Measurements from ENCODE around the gene WDR38.

WDR38 gene

GRCh38 chr9:124852829-124853531 is at the start of gene WDR38:
WDR38 (plus strand) TSS chr9:124853460; CDS start chr9:124853532, 72 bp downstream.
- peaks cover under 1 to 16% of the 10 kb centered on the region in 2 donors for H3K36me3 ChIP-seq (ENCODE audit: control insufficient read depth in 1 of 2, insufficient read depth in 2 of 2, low read length in 2 of 2)
- H3K27ac ChIP-seq (ENCODE audit: low read depth, low read length) = no peak within 1 kb of the TSS
- peaks cover 8 to 14% of the 10 kb centered on the region in 2 donors for H3K4me1 ChIP-seq (ENCODE audit: control insufficient read depth in 1 of 2, insufficient read depth in 2 of 2, low read length in 2 of 2)
- H3K4me3 ChIP-seq (ENCODE audit: low read depth in 1 of 2, low read length in 2 of 2) = peak within 1 kb of the TSS; percentile 46 to 66
- no peaks in the 10 kb centered on the region for H3K9me3 ChIP-seq (ENCODE audit: control insufficient read depth in 1 of 2, low read length in 2 of 2)
- peak within 1 kb of the TSS; percentile 40 to 57 for H3K9ac ChIP-seq (ENCODE audit: low read depth in 1 of 2, low read length in 2 of 2)
- H3K27me3 ChIP-seq (ENCODE audit: control insufficient read depth in 1 of 2, insufficient read depth in 2 of 2, low read length in 2 of 2) = no peaks in the 10 kb centered on the region

- Histone ChIP-seq H3K9ac (ENCODE audit: low read depth in 1 of 2, low read length in 2 of 2) (no peak overlapping the region), H3K27ac (ENCODE audit: low read depth, low read length) (no peak overlapping the region), H3K4me3 (ENCODE audit: low read depth in 1 of 2, low read length in 2 of 2) (no peak overlapping the region), H3K36me3 (ENCODE audit: control insufficient read depth in 1 of 2, insufficient read depth in 2 of 2, low read length in 2 of 2) (no peaks in the 10 kb centered on the region), H3K9me3 (ENCODE audit: control insufficient read depth in 1 of 2, low read length in 2 of 2) (no peaks in the 10 kb centered on the region), H3K4me1 (ENCODE audit: control insufficient read depth in 1 of 2, insufficient read depth in 2 of 2, low read length in 2 of 2) (peaks cover 0 to 4% of the 10 kb centered on the region in 2 donors), H3K27me3 (ENCODE audit: control insufficient read depth in 1 of 2, insufficient read depth in 2 of 2, low read length in 2 of 2) (no peaks in the 10 kb centered on the region)
Measured at GRCh38 chr9:124803911-124804310, 49.3 kb upstream of the WDR38 start.

- Histone ChIP-seq H3K9ac (ENCODE audit: low read depth in 1 of 2, low read length in 2 of 2) (no peak overlapping the region), H3K4me3 (ENCODE audit: low read depth in 1 of 2, low read length in 2 of 2) (no peak overlapping the region), H3K36me3 (ENCODE audit: control insufficient read depth in 1 of 2, insufficient read depth in 2 of 2, low read length in 2 of 2) (no peaks in the 10 kb centered on the region), H3K27ac (ENCODE audit: low read depth, low read length) (no peak overlapping the region), H3K4me1 (ENCODE audit: control insufficient read depth in 1 of 2, insufficient read depth in 2 of 2, low read length in 2 of 2) (no peaks in the 10 kb centered on the region), H3K9me3 (ENCODE audit: control insufficient read depth in 1 of 2, low read length in 2 of 2) (no peaks in the 10 kb centered on the region), H3K27me3 (ENCODE audit: control insufficient read depth in 1 of 2, insufficient read depth in 2 of 2, low read length in 2 of 2) (no peaks in the 10 kb centered on the region)
Measured at GRCh38 chr9:124805186-124805585, 48.1 kb upstream of the WDR38 start.

- no peaks in the 10 kb centered on the region for H3K27me3 ChIP-seq (ENCODE audit: control insufficient read depth in 1 of 2, insufficient read depth in 2 of 2, low read length in 2 of 2)
- no peaks in the 10 kb centered on the region for H3K9me3 ChIP-seq (ENCODE audit: control insufficient read depth in 1 of 2, low read length in 2 of 2)
- H3K4me3 ChIP-seq (ENCODE audit: low read depth in 1 of 2, low read length in 2 of 2) = no peak overlapping the region
- H3K9ac ChIP-seq (ENCODE audit: low read depth in 1 of 2, low read length in 2 of 2) = no peak overlapping the region
- no peak overlapping the region for H3K27ac ChIP-seq (ENCODE audit: low read depth, low read length)
- H3K4me1 ChIP-seq (ENCODE audit: control insufficient read depth in 1 of 2, insufficient read depth in 2 of 2, low read length in 2 of 2) = no peaks in the 10 kb centered on the region
- no peaks in the 10 kb centered on the region for H3K36me3 ChIP-seq (ENCODE audit: control insufficient read depth in 1 of 2, insufficient read depth in 2 of 2, low read length in 2 of 2)
Measured at GRCh38 chr9:124808246-124808956, 44.9 kb upstream of the WDR38 start.

- Histone ChIP-seq H3K9ac (ENCODE audit: low read depth in 1 of 2, low read length in 2 of 2) (no peak overlapping the region), H3K27ac (ENCODE audit: low read depth, low read length) (no peak overlapping the region), H3K36me3 (ENCODE audit: control insufficient read depth in 1 of 2, insufficient read depth in 2 of 2, low read length in 2 of 2) (no peaks in the 10 kb centered on the region), H3K27me3 (ENCODE audit: control insufficient read depth in 1 of 2, insufficient read depth in 2 of 2, low read length in 2 of 2) (no peaks in the 10 kb centered on the region), H3K4me1 (ENCODE audit: control insufficient read depth in 1 of 2, insufficient read depth in 2 of 2, low read length in 2 of 2) (no peaks in the 10 kb centered on the region), H3K4me3 (ENCODE audit: low read depth in 1 of 2, low read length in 2 of 2) (no peak overlapping the region), H3K9me3 (ENCODE audit: control insufficient read depth in 1 of 2, low read length in 2 of 2) (no peaks in the 10 kb centered on the region)
Measured at GRCh38 chr9:124809211-124809610, 44.0 kb upstream of the WDR38 start.

- H3K4me1 ChIP-seq (ENCODE audit: control insufficient read depth in 1 of 2, insufficient read depth in 2 of 2, low read length in 2 of 2) = no peaks in the 10 kb centered on the region
- no peaks in the 10 kb centered on the region for H3K27me3 ChIP-seq (ENCODE audit: control insufficient read depth in 1 of 2, insufficient read depth in 2 of 2, low read length in 2 of 2)
- H3K4me3 ChIP-seq (ENCODE audit: low read depth in 1 of 2, low read length in 2 of 2) = no peak overlapping the region
- H3K9ac ChIP-seq (ENCODE audit: low read depth in 1 of 2, low read length in 2 of 2) = no peak overlapping the region
- no peaks in the 10 kb centered on the region for H3K36me3 ChIP-seq (ENCODE audit: control insufficient read depth in 1 of 2, insufficient read depth in 2 of 2, low read length in 2 of 2)
- H3K27ac ChIP-seq (ENCODE audit: low read depth, low read length) = no peak overlapping the region
- no peaks in the 10 kb centered on the region for H3K9me3 ChIP-seq (ENCODE audit: control insufficient read depth in 1 of 2, low read length in 2 of 2)
Measured at GRCh38 chr9:124809741-124810500, 43.3 kb upstream of the WDR38 start.

- H3K4me3 ChIP-seq (ENCODE audit: low read depth in 1 of 2, low read length in 2 of 2) = no peak overlapping the region
- H3K4me1 ChIP-seq (ENCODE audit: control insufficient read depth in 1 of 2, insufficient read depth in 2 of 2, low read length in 2 of 2) = no peaks in the 10 kb centered on the region
- H3K9me3 ChIP-seq (ENCODE audit: control insufficient read depth in 1 of 2, low read length in 2 of 2) = no peaks in the 10 kb centered on the region
- no peak overlapping the region for H3K9ac ChIP-seq (ENCODE audit: low read depth in 1 of 2, low read length in 2 of 2)
- H3K27ac ChIP-seq (ENCODE audit: low read depth, low read length) = no peak overlapping the region
- no peaks in the 10 kb centered on the region for H3K27me3 ChIP-seq (ENCODE audit: control insufficient read depth in 1 of 2, insufficient read depth in 2 of 2, low read length in 2 of 2)
- no peaks in the 10 kb centered on the region for H3K36me3 ChIP-seq (ENCODE audit: control insufficient read depth in 1 of 2, insufficient read depth in 2 of 2, low read length in 2 of 2)
Measured at GRCh38 chr9:124810663-124811355, 42.5 kb upstream of the WDR38 start.

GRCh38 chr9:124812441-124812876 is 40.8 kb upstream of the WDR38 start:
- H3K27ac ChIP-seq (ENCODE audit: low read depth, low read length) = no peak overlapping the region
- no peaks in the 10 kb centered on the region for H3K9me3 ChIP-seq (ENCODE audit: control insufficient read depth in 1 of 2, low read length in 2 of 2)
- H3K4me3 ChIP-seq (ENCODE audit: low read depth in 1 of 2, low read length in 2 of 2) = no peak overlapping the region
- H3K36me3 ChIP-seq (ENCODE audit: control insufficient read depth in 1 of 2, insufficient read depth in 2 of 2, low read length in 2 of 2) = no peaks in the 10 kb centered on the region
- no peak overlapping the region for H3K9ac ChIP-seq (ENCODE audit: low read depth in 1 of 2, low read length in 2 of 2)
- H3K4me1 ChIP-seq (ENCODE audit: control insufficient read depth in 1 of 2, insufficient read depth in 2 of 2, low read length in 2 of 2) = no peaks in the 10 kb centered on the region
- H3K27me3 ChIP-seq (ENCODE audit: control insufficient read depth in 1 of 2, insufficient read depth in 2 of 2, low read length in 2 of 2) = no peaks in the 10 kb centered on the region

- Histone ChIP-seq H3K9me3 (ENCODE audit: control insufficient read depth in 1 of 2, low read length in 2 of 2) (no peaks in the 10 kb centered on the region), H3K27ac (ENCODE audit: low read depth, low read length) (no peak overlapping the region), H3K9ac (ENCODE audit: low read depth in 1 of 2, low read length in 2 of 2) (no peak overlapping the region), H3K36me3 (ENCODE audit: control insufficient read depth in 1 of 2, insufficient read depth in 2 of 2, low read length in 2 of 2) (no peaks in the 10 kb centered on the region), H3K4me3 (ENCODE audit: low read depth in 1 of 2, low read length in 2 of 2) (no peak overlapping the region), H3K4me1 (ENCODE audit: control insufficient read depth in 1 of 2, insufficient read depth in 2 of 2, low read length in 2 of 2) (no peaks in the 10 kb centered on the region), H3K27me3 (ENCODE audit: control insufficient read depth in 1 of 2, insufficient read depth in 2 of 2, low read length in 2 of 2) (no peaks in the 10 kb centered on the region)
Measured at GRCh38 chr9:124813041-124813440, 40.2 kb upstream of the WDR38 start.

All from duodenal mucosa (tissue), 2 donors.